HL-60 (cell line): ENCODE data around the gene COPE.

Source experiments
- DNase-seq, 2 experiments: peaks; one replicate each; pipeline ENCODE4 v3.0.0-alpha.2; 2010 to 2020; ENCODE audit warnings: low read depth in 1 of 2, low spot score in 1 of 2
- H3K27ac ChIP-seq: fragments of 250-450 bp; sonication (Bioruptor Pico); replicated peaks from 2 replicates; pipeline ENCODE4 v1.5.1; 2020; ENCODE audit warnings: mild to moderate bottlenecking, moderate library complexity
- H3K27me3 ChIP-seq: fragments of 250-450 bp; sonication (Bioruptor Pico); 2 replicates; pipeline ENCODE4 v1.5.1; 2021; ENCODE audit warnings: mild to moderate bottlenecking, moderate library complexity; ENCODE audit not compliant: insufficient read depth, poor library complexity, severe bottlenecking
- H3K4me3 ChIP-seq: replicated peaks from 2 replicates; pipeline ENCODE4 v1.5.1; 2011; ENCODE audit warnings: mild to moderate bottlenecking, control low read depth, low read length; ENCODE audit not compliant: insufficient read depth
- CTCF ChIP-seq: IDR thresholded peaks from one replicate; pipeline ENCODE4 v1.5.1; 2011; ENCODE audit warnings: low read length, control low read depth, inconsistent platforms; ENCODE audit not compliant: insufficient read depth
- GABPA ChIP-seq: IDR thresholded peaks from 2 replicates; pipeline ENCODE4 v1.6.1; 2012; ENCODE audit warnings: low read depth
- POLR2AphosphoS5 ChIP-seq: IDR thresholded peaks from 2 replicates; pipeline ENCODE4 v1.6.1; 2012; ENCODE audit warnings: low read depth
- SPI1 ChIP-seq: IDR thresholded peaks from 2 replicates; pipeline ENCODE4 v1.6.1; 2012; ENCODE audit warnings: low read depth, mild to moderate bottlenecking, borderline replicate concordance
- TF ChIP-seq, protein P1 (sequence below): IDR thresholded peaks from 2 replicates; pipeline ENCODE4 v1.6.1; 2012; ENCODE audit warnings: low read depth; ENCODE audit not compliant: insufficient replicate concordance

COPE gene

GRCh38 chr19:18853755-18854427 lies 65.3 kb downstream of the COPE start:
- no peaks in the 10 kb centered on the region for H3K27me3 ChIP-seq
- TF ChIP-seq CTCF, result no peak
- TF ChIP-seq POLR2AphosphoS5, result no peak
- no peak for TF ChIP-seq SPI1
- no peak for TF ChIP-seq GABPA
- TF ChIP-seq, protein P1, sequence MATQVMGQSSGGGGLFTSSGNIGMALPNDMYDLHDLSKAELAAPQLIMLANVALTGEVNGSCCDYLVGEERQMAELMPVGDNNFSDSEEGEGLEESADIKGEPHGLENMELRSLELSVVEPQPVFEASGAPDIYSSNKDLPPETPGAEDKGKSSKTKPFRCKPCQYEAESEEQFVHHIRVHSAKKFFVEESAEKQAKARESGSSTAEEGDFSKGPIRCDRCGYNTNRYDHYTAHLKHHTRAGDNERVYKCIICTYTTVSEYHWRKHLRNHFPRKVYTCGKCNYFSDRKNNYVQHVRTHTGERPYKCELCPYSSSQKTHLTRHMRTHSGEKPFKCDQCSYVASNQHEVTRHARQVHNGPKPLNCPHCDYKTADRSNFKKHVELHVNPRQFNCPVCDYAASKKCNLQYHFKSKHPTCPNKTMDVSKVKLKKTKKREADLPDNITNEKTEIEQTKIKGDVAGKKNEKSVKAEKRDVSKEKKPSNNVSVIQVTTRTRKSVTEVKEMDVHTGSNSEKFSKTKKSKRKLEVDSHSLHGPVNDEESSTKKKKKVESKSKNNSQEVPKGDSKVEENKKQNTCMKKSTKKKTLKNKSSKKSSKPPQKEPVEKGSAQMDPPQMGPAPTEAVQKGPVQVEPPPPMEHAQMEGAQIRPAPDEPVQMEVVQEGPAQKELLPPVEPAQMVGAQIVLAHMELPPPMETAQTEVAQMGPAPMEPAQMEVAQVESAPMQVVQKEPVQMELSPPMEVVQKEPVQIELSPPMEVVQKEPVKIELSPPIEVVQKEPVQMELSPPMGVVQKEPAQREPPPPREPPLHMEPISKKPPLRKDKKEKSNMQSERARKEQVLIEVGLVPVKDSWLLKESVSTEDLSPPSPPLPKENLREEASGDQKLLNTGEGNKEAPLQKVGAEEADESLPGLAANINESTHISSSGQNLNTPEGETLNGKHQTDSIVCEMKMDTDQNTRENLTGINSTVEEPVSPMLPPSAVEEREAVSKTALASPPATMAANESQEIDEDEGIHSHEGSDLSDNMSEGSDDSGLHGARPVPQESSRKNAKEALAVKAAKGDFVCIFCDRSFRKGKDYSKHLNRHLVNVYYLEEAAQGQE, result no peak
- no peak for DNase-seq
- H3K27ac ChIP-seq, result no peak overlapping the region
- no peak overlapping the region for H3K4me3 ChIP-seq

- H3K4me3 ChIP-seq, result no peak overlapping the region
- no peaks in the 10 kb centered on the region for H3K27me3 ChIP-seq
- no peak for DNase-seq
- TF ChIP-seq GABPA (no peak), CTCF (no peak), SPI1 (no peak), POLR2AphosphoS5 (no peak)
- TF ChIP-seq, protein P1, result no peak
- H3K27ac ChIP-seq, result no peak overlapping the region
Measured at GRCh38 chr19:18852648-18853047, 66.5 kb downstream of the COPE start.

- no peak for DNase-seq
- TF ChIP-seq, protein P1, result no peak
- TF ChIP-seq GABPA (no peak), CTCF (no peak), POLR2AphosphoS5 (no peak), SPI1 (no peak)
- Histone ChIP-seq H3K27ac (no peak overlapping the region), H3K4me3 (no peak overlapping the region), H3K27me3 (no peaks in the 10 kb centered on the region)
Measured at GRCh38 chr19:18851673-18852325, 67.4 kb downstream of the COPE start.
